GM18868 (cell line): ENCODE results near the gene EXD2.
"Not testable (repeated sequence)": the region's sequence is repeated elsewhere in the genome, so short reads cannot be mapped to it uniquely, and the experiment has no call there.

Source experiments
- ATAC-seq: cut with Tn5 transposase; IDR thresholded peaks from one replicate; pipeline ENCODE4 v1.9.1; 2021; ENCODE audit warnings: mild to moderate bottlenecking, moderate library complexity; ENCODE audit not compliant: unreplicated experiment

The EXD2 gene

GRCh38 chr14:69191340-69192111 is at the start of gene EXD2:
Gene EXD2, plus strand, starts transcription at chr14:69191498. Its CDS starts 17,973 bp downstream, at chr14:69209471.
- peak; percentile 90 for ATAC-seq

DNA sequence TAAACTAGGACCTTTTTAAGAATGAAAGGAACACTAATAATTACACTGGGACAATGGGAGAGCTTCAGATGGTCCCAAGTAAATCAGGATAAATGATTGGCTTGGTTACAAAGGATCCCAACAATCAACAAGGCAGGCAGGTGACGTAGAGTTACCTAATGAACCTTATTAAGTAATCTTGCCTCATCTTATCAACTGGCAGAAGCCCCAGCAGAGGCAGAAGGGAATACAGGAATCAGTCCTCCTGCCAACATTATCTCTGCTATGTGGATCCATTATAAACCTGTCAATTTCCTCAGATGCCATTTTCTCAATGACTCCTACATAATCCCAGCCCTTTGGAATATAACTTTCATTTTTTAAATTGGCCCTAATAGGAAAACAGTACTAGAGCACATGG is 49.7 kb upstream of the EXD2 start:
- no peak for ATAC-seq

- ATAC-seq: no peak
Measured at GRCh38 chr14:69142101-69142500, 49.2 kb upstream of the EXD2 start.

GRCh38 chr14:69149461-69150244 is 41.6 kb upstream of the EXD2 start:
- ATAC-seq: no peak

DNA sequence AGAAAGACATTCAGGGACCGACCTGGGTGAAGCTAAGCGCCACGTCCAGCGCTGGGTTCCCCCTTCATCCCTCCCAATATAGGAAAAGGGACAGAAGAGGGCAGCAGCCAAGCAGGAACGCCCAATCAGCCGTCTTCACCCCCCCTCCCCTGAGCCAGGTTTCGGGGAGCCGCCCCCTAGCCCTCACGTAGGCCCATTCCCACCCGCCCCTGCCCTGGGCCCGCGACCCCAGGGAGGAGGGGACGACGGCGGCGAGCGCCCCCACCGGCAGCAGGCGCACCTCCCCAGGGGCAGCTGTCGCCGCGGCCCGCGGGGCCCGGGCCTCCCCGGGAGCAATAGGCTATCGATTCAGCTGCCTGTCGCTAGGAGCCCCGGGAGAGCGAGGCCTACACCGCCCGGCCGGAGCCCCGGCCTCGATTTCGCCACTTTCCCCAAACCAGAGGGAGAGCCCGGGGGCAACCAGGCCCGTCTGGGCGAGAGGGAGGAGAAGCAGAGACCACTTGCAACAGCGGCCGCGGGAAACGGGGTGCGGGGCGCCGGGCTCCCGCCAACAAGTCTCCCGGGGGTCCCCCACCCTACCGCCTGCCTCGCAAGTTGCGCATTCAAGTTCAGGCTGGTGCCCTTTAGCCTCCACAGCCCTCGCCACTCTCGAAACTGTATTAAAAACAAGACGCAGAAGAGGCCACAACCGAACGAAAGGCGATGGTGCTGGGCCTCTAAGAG is 39.7 kb upstream of the EXD2 start:
- peak; percentile 46 for ATAC-seq

DNA sequence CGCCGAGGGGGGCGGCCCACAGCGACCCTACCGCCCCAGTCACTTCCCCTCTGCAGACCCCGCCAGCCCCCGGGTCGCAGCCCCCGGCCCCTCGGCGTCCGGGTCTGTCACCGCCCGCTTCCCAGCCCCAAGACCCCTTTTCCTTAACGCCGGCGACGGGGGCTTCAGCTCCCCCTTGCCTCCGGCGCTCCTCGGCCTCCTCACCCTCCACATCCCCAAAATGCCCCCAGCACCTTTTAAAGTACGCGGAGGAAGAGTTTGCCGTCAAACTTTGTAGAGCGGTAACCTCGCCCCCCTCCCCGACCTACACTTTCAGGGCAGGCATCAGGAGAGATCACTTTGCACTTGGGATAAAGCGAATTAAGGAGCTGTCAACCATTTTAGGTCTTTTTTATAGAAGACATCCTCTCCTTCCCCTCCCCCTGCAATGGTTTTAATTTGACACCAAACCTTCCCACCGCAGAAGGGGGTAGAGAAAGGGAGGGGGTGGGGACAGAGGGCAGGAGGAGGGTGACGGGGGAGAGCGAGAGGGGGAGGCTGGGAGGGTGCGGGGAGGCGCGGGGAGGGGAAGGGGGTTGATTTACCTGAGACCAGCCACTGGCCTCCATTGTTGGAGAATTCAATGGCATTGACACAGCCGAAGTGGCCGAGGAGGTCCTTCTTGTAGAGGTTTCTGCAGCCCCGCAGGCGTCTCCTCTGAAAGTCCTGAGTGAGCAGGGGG is 39.0 kb upstream of the EXD2 start:
- no peak for ATAC-seq

GRCh38 chr14:69152902-69153151 is 38.5 kb upstream of the EXD2 start, which contains the start of gene DCAF5:
Gene DCAF5, minus strand, starts transcription at chr14:69153119. Its CDS starts 141 bp downstream, at chr14:69152978.
- ATAC-seq: no peak

DNA sequence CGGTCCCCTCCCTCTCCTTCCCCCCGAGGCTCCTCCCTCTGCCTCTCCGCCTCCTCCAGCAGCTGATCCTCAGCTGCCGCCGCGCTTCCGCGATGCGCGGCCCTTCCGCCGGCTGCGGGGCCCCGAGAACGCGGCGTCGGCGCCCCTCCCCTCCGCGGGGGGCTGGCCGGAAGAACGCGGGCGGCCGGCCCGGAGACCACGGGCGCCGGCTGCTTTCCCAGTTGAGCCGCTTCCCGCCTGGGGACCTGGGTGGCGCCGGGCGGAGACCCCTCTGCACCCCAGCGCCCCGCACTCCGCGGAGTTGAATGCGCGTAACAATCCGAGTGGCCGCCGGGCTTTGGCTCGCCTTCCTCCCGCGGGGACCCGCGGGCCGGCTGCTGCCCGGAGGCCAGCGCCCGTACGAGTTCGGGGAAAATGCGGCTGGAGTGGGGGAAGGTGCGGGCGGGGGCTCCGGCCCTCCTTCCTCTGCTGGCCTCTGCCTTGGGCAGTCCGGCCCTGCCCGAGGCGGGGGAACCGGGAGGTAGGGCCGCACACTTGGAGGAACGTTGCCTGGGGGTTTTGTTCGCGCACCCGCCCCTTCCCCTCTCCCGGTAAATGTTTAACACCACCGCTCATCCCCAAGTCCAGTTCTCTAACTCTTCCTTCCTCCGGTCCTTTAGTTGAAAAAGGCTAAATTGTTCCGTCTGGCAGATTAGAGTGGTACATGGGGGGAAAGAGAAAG is 38.0 kb upstream of the EXD2 start:
- ATAC-seq: peak; percentile 92

- no peak for ATAC-seq
Measured at GRCh38 chr14:69153873-69154270, 37.4 kb upstream of the EXD2 start.

DNA sequence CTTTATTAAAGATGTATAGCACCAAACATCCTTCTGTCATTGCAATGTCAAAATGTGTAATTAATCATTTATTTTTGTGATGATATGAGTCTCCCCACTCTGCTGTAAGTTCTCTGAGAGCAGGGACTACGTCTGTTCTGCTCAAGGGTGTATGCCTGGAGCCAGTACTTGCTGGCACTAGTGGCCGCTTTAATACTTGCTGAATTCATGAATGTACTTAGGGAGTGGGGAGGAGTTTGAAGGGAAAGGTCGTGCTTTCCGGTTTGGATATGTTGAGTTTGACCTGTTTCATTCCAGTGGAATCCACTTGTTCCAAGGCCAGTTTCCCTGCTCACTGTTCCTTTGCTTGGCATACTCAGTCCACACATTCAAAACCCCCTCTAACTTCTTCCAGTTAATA is 36.5 kb upstream of the EXD2 start:
- no peak for ATAC-seq

GRCh38 chr14:69156224-69156623 is 35.1 kb upstream of the EXD2 start:
- no peak for ATAC-seq

DNA sequence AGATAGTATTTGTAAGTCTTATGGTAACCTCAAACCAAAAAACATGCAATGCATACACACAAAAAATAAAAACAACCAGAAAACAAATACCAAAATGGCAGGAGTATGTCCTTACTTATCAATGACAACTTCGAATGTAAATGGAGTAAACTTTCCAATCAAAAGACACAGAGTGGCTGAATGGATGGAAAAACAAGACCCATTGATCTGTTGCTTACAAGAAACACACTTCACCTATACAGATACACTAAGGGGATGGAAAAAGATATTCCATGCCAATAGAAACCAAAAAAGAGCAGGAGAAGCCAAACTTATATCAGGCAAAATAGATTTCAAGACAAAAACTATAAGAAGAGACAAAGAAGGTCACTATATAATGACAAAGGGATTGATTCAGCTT is 29.7 kb upstream of the EXD2 start:
- no peak for ATAC-seq

DNA sequence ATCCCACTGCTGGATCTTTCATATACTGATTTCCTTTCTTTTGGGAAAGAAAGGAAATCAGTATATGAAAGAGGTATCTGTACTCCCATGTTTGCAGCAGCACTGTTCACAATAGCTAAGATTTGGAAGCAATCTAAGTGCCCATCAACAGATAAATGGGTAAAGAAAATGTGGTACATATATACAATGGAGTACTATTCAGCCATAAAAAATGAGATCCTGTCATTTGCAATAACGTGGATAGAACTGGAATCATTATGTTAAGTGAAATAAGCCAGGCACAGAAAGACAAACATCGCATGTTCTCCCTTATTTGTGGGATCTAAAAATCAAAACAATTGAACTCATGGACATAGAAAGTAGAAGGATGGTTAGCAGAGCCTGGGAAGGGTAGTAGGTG is 25.5 kb upstream of the EXD2 start:
- not testable (repeated sequence) for ATAC-seq

- no peak for ATAC-seq
Measured at GRCh38 chr14:69170839-69171238, 20.5 kb upstream of the EXD2 start.

DNA sequence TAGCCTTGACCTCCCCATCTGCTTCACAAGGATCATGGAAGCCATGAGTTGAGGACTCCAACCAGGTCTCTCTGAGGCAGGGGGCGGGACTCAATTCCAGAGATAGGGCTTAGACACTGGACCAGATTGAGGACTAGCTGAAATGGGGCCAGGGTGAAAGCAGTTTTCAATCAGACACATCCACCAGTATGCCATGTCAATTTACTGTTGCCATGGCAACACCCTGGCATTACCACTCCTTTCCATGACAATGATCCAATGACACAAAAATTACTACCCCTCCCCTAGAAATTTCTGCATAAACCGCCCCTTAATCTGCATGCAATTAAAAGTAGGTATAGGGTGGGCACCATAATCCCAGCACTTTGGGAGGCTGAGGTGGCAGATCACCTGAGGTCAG is 19.7 kb upstream of the EXD2 start:
- ATAC-seq: no peak

- ATAC-seq: no peak
Measured at GRCh38 chr14:69175130-69175529, 16.2 kb upstream of the EXD2 start.

GRCh38 chr14:69181491-69181890 is 9.8 kb upstream of the EXD2 start:
- no peak for ATAC-seq

GRCh38 chr14:69182580-69182979 is 8.7 kb upstream of the EXD2 start:
- not testable (repeated sequence) for ATAC-seq

- no peak for ATAC-seq
Measured at GRCh38 chr14:69183735-69184134, 7.6 kb upstream of the EXD2 start.

DNA sequence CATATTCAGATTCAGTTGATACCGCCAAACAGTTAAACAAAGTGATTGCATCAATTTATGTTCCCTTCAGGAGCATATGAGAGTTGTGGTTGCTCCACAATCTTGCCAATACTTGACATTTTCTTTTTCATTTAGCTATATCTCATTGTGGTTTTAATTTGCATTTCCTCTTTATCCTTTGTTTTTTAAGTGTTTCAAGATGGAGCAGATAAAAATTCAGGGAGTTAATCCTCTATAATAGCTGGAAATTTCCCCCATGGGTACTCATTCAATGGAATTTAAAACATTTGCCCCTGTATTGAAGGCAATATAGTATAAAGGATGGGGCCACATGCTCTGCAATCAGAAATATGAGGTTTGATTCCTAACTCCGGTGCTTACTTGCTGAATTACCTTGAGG is 1.1 kb upstream of the EXD2 start:
- no peak for ATAC-seq

DNA sequence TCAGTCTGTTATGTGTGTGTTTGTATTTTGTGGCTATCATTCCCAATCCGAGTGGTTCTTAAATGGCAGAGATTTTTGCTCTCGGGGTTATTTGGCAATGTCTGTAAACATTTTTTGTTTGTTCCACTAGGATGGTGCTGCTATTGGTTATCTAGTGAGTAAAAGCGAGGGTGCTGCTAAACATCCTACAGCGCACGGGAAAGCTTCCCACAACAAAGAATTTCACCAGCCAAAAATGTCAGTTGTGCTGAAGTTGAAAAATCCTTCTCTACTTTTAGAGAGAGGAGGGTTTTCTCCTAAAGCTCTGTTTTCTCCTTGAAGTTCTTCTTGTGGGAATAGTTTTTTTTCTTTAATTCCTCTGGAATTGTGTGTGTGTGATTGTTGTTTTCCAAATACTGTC is 2.4 kb downstream of the EXD2 start:
- no peak for ATAC-seq
